HUES6 (cell line): ENCODE measurements around the gene MEX3D.

Experiments
- H3K27ac ChIP-seq: 2 replicates; pipeline ENCODE4 v1.7.0; 2013; ENCODE audit warnings: low read depth, mild to moderate bottlenecking, low read length, inconsistent platforms
- H3K27me3 ChIP-seq: 2 replicates; pipeline ENCODE4 v1.6.1; 2013; ENCODE audit warnings: low read length; ENCODE audit not compliant: control insufficient read depth, insufficient read depth
- H3K36me3 ChIP-seq: 2 replicates; pipeline ENCODE4 v1.6.1; 2013; ENCODE audit warnings: low read length; ENCODE audit not compliant: control insufficient read depth, insufficient read depth
- H3K4me1 ChIP-seq: 2 replicates; pipeline ENCODE4 v1.6.1; 2013; ENCODE audit warnings: low read length; ENCODE audit not compliant: control insufficient read depth, insufficient read depth
- H3K4me3 ChIP-seq: 2 replicates; pipeline ENCODE4 v1.5.1; 2013; ENCODE audit warnings: low read depth, low read length
- H3K9ac ChIP-seq: one replicate; pipeline ENCODE4 v1.6.1; 2013; ENCODE audit warnings: mild to moderate bottlenecking, low read length
- H3K9me3 ChIP-seq: 2 replicates; pipeline ENCODE4 v1.6.1; 2013; ENCODE audit warnings: low read depth, low read length; ENCODE audit not compliant: control insufficient read depth, insufficient read depth

MEX3D gene

DNA sequence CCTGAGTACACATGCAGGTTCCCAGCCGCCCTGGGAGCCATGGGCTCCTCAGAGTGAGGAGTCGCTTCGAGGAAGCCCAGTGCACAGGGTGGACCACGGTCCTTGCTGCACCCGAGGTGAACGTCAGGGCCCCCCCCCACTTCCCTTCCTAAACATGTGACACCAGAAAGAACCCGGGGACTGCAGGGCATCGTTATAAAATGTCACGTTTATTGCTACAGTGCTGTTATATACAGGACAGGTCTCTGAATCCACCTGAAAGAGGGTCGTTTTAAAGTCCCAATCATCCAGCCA, 40.9 kb upstream of the MEX3D start:
- H3K27ac ChIP-seq = no peak overlapping the region
- H3K4me3 ChIP-seq = no peak overlapping the region
- peaks cover 4% of the 10 kb centered on the region; the same call in 1 of the 2 replicates for H3K4me1 ChIP-seq
- peaks cover 43% of the 10 kb centered on the region for H3K36me3 ChIP-seq
- H3K27me3 ChIP-seq = no peaks in the 10 kb centered on the region
- H3K9me3 ChIP-seq = no peaks in the 10 kb centered on the region
- no peak overlapping the region for H3K9ac ChIP-seq

DNA sequence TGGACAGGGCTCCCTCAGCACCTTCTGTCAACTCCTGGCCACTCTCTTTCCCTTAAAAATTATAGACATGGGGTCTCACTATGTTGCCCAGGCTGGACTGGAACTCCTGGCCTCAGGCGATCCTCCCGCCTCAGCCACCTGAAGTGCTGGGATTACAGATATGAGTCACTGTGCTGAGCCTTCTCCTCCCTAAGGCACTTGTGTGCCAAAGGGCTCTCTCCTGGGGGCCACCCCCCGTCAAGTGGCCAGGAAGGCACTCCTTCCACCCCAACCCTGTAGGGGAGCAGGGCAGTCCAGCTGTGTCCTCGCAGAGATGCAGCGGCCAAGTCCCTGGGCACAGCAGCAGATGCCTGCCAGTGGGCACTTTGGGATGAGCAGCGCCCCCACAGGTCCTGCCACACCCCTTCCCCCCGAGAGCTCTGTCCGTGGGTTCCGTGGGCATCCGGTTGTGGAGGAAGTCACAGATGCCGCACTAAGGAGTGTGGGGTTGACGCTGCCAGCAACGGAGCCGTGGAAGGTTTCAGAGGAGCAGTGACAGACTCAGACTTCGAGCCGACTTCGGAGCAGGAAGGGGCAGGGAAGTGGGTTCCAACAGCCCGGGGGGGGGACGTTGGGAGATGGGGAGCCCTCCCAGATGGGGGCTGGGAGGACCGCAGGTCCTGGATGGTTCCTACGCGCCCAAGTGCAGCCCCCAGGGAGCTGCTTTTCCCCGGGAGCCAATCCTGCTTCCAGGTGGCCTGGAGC, 40.4 kb upstream of the MEX3D start:
- no peaks in the 10 kb centered on the region for H3K27me3 ChIP-seq
- H3K4me3 ChIP-seq = no peak overlapping the region
- H3K4me1 ChIP-seq = peaks cover 4% of the 10 kb centered on the region; the same call in 1 of the 2 replicates
- H3K27ac ChIP-seq = no peak overlapping the region
- peaks cover 40% of the 10 kb centered on the region for H3K36me3 ChIP-seq
- H3K9ac ChIP-seq = no peak overlapping the region
- H3K9me3 ChIP-seq = no peaks in the 10 kb centered on the region

DNA sequence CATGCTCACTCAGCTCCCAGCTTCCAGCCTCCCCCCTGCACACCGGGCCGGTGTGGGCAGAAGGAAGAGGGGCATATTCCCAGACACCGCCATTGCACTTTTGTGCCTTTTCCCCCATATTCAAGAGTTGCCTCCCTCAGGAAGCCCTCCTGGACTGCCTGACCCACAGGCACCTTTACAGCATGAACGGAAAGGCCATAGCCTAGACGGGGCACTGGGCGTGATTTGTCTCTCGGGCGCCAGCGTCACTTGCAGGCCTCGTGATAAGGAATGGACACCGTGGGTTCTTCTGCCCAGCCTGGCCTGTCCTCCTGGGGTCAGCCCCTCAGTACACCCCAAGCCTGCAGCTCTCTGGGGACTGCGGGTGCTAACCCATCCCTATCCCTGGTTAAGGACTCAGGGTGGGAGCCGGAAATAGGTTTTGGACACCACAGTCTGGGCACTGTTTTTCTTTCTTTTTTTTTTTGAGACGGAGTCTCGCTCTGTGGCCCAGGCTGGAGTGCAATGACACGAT, 38.1 kb upstream of the MEX3D start:
- Histone ChIP-seq H3K9me3 (no peaks in the 10 kb centered on the region), H3K27ac (peak overlapping the region; percentile 50; the same call in 1 of the 2 replicates), H3K27me3 (no peaks in the 10 kb centered on the region), H3K4me3 (peak overlapping the region; percentile 73), H3K4me1 (peaks cover 4% of the 10 kb centered on the region; the same call in 1 of the 2 replicates), H3K36me3 (peaks cover 19% of the 10 kb centered on the region), H3K9ac (peak overlapping the region; percentile 80)

DNA sequence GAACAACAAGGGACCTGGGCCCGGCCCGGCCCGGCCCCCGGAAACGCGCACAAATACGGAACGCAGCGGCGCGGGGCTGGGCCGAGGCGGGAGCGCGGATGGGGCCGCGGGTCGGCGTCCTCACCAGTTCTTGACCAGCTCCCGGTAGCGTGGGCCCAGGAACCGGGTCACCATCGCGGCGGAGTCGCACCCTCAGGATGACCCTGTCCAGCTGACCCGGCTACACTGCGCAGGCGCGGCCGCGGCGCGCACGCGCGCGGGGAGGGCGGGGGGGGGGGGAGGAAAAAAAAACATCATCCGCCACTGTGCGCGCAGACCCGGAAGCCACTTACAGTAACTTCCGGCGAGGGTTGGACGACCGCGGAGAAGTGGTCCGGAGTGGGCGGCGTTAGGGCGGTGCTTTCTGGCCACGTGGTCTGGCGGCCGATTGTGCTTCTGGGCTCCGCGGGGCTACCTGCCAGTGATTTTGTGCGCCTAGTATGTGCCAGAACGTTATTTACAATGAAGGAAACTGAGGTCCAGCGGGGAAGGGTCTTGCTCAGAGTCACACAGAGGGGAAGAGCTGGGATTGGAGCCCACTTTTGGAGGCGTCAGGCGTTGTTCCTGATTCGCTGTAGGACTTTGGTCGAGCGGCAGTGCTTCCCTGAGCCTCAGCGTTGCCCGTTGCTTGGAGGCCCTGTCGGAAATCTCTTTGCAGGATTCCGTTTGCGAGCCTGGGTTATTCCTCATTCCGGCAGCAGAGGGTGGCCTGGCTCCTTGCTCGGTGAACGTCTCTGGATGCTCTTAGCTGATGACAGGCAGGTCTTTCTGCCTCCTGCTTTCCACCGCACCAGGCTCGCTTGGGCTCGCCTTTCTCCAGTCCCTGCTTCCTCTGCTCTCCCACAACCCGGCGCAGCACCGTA, 37.4 kb upstream of the MEX3D start, which contains the start of gene UQCR11:
UQCR11 (minus strand) TSS at position 227 of the 902 bp plus-strand sequence; CDS start at position 174, 53 bp downstream.
- Histone ChIP-seq H3K36me3 (peaks cover 14% of the 10 kb centered on the region), H3K4me3 (peak within 1 kb of the TSS; percentile 73), H3K9ac (peak within 1 kb of the TSS; percentile 84), H3K27ac (peak within 1 kb of the TSS; percentile 67; the same call in 1 of the 2 replicates), H3K9me3 (no peaks in the 10 kb centered on the region), H3K27me3 (no peaks in the 10 kb centered on the region), H3K4me1 (peaks cover 4% of the 10 kb centered on the region; the same call in 1 of the 2 replicates)

DNA sequence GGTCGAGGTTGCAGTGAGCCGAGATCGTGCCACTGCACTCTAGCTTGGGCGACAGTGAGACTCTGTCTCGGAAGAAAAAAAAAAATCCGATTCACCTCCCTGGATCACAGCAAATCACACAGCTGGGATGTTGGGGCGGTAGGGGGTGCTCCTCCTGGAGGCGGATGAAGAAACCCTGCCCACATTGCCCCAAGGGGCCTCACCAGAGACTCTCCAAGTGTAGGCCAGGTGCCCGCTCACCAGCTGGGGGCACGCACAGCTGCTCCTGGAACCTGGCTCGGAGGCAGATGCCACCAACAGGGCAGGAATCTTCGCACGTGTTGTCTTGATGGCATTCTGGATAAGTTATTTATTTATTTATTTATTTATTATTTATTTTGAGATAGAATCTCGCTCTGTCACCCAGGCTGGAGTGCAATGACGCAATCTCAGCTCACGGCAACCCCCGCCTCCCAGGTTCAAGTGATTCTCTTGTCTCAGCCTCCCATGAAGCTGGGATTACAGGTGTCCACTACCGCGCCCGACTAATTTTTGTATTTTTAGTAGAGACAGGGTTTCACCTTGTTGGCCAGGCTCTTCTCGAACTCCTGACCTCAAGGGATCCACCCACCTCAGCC, 34.1 kb upstream of the MEX3D start:
- H3K36me3 ChIP-seq = peaks cover 29% of the 10 kb centered on the region

DNA sequence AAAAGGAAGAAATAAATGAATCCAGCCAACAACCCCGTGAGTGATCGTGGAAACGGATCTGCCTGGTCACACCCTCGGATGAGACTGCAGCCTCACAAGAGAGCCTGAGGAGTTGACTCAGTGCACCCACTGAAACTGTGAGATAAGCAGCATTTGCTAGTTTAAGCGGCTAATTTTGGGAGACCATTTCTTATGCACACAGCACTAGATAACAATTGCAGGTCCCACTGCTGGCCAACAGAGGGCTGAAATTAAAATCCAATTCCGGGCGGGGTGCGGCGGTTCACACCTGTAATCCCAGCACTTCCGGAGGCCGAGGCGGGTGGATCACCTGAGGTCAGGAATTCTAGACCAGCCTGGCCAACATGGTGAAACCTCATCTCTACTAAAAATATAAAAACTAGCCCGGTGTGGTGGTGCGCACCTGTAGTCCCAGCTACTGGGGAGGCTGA, 33.5 kb upstream of the MEX3D start:
- Histone ChIP-seq H3K9me3 (no peaks in the 10 kb centered on the region), H3K27me3 (no peaks in the 10 kb centered on the region), H3K4me1 (peaks cover 4% of the 10 kb centered on the region; the same call in 1 of the 2 replicates), H3K36me3 (peaks cover 35% of the 10 kb centered on the region), H3K9ac (no peak overlapping the region), H3K4me3 (no peak overlapping the region), H3K27ac (no peak overlapping the region)

More for the DNA sequence above, 34.1 kb upstream of the MEX3D start:
- Histone ChIP-seq H3K4me1 (peaks cover 4% of the 10 kb centered on the region; the same call in 1 of the 2 replicates), H3K27me3 (no peaks in the 10 kb centered on the region), H3K9ac (no peak overlapping the region), H3K27ac (no peak overlapping the region), H3K9me3 (no peaks in the 10 kb centered on the region), H3K4me3 (no peak overlapping the region)

DNA sequence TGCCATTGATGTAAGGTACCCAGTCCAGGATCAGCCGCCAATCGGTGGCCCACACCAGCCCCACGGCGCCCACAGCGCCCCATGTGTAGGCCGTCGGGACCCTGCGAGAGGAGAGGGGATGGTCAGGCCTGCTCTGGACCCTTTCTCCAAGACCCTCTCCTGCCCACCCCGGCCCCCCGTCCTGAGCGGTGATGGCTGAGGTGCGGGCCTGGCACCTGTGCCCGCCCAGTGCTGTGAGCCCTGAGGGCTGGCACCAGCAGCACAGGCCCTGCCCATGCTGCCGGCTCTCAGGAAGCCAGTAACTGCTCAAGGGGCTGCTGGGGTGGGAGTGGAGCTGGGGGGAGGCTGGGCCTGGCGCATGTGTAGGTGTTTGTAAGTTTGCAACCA, 31.3 kb upstream of the MEX3D start:
- Histone ChIP-seq H3K27ac (no peak overlapping the region), H3K4me3 (no peak overlapping the region), H3K9me3 (no peaks in the 10 kb centered on the region), H3K4me1 (no peaks in the 10 kb centered on the region), H3K27me3 (no peaks in the 10 kb centered on the region), H3K9ac (no peak overlapping the region), H3K36me3 (peaks cover 40% of the 10 kb centered on the region)

DNA sequence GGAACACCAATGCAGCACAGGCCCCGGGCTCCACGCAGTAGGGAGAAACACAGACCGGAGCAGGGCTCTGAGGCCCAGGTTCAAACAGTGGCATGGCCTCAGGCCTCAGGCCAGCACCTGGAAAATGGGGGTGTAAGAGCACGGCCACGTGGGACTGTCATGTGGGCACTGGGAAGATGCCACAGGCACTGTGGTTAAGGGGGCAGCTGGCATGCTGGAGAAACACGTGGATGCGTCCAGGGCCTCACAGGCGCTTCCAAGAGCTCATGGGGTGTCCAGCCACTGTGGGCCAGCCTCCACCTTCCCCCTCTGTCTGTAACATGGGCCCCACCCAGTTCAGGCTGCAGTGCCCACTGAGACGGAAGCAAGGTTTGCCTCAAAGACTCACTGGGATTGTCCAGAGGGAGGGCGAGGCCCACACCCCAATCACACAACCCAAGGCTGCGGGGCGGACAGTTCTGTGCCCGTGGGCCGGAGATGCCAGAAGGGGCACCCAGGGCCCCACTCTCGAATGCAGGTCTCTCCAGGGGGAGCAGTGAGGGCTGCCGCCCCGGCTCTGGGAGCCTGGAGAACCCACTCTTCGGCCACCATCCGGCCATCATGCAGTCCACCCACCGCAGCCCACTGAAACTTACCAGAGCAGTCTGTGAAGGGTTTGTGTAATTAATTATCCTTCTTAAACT, 30.8 kb upstream of the MEX3D start:
- peaks cover 40% of the 10 kb centered on the region for H3K36me3 ChIP-seq
- no peak overlapping the region for H3K9ac ChIP-seq
- H3K27ac ChIP-seq = no peak overlapping the region
- H3K9me3 ChIP-seq = no peaks in the 10 kb centered on the region
- no peaks in the 10 kb centered on the region for H3K4me1 ChIP-seq
- no peak overlapping the region for H3K4me3 ChIP-seq
- H3K27me3 ChIP-seq = no peaks in the 10 kb centered on the region

DNA sequence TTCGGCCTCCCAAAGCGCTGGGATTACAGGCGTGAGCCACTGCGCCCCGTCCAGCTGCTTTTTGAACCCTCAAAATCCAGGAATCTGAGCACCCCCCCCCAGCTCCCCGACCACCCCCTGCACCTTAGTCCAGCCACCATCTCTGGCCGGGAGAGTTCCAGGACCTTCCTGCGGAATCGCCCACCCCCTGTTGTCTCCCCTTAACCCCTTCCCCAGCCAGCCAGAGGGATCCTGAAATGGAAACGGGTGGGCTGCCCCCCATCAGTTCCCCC, 25.3 kb upstream of the MEX3D start:
- Histone ChIP-seq H3K27me3 (no peaks in the 10 kb centered on the region), H3K27ac (no peak overlapping the region), H3K9me3 (no peaks in the 10 kb centered on the region), H3K9ac (peak overlapping the region; percentile 6), H3K36me3 (peaks cover 24% of the 10 kb centered on the region), H3K4me3 (peak overlapping the region; percentile 48), H3K4me1 (peaks cover 12% of the 10 kb centered on the region)

DNA sequence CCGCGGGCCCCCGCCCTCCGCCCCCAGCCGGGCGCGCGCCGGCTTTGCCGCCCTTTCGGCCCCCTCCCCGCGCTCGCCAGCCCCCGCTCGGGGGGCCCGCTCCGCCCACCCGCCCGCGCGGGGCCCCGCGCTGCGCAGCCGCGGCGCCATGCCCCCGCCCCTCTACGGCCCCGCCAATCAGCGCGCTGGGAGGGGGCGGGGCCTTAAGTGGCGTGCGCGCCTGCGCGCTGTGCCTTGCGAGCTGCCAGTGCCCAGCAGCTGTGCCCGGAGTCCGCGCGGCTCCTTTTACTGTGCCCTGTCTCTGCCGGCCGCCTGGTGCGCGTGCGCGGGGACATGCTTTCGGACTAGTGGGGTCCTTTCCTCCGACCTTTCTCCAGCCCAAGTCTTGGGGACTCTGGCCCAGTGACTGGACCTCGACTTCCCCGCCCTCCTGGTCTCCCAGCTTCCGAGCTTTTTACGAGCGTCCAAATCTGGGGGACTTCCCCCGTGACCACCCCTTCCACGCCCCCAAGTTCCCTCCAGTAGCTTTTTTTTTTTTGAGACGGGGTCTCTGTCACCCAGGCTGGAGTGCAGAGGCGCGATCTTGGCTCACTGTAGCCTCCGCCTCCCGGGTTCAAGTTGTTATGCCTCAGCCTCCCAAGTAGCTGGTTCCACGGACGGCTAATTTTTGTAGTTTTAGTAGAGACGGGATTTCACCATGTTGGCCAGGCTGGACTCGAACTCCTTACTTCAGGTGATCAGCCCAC, 24.8 kb upstream of the MEX3D start, which contains the start of gene MBD3:
MBD3 (minus strand) TSS at position 111 of the 746 bp plus-strand sequence. CDS start 234 bp downstream, outside the sequence.
- H3K9me3 ChIP-seq = no peaks in the 10 kb centered on the region
- peaks cover 12% of the 10 kb centered on the region for H3K4me1 ChIP-seq
- H3K9ac ChIP-seq = peak within 1 kb of the TSS; percentile 99
- peaks cover 20% of the 10 kb centered on the region for H3K36me3 ChIP-seq
- H3K27me3 ChIP-seq = no peaks in the 10 kb centered on the region
- peak within 1 kb of the TSS; percentile 98 for H3K27ac ChIP-seq
- H3K4me3 ChIP-seq = peak within 1 kb of the TSS; percentile 95
